ENCODE results near the gene ATP1A3.
A peak's percentile ranks its signal among the peaks of the same experiment; 100 is the strongest.
"Not testable (repeated sequence)": the region's sequence is repeated elsewhere in the genome, so short reads cannot be mapped to it uniquely, and the experiment has no call there.

Gene ATP1A3

DNA sequence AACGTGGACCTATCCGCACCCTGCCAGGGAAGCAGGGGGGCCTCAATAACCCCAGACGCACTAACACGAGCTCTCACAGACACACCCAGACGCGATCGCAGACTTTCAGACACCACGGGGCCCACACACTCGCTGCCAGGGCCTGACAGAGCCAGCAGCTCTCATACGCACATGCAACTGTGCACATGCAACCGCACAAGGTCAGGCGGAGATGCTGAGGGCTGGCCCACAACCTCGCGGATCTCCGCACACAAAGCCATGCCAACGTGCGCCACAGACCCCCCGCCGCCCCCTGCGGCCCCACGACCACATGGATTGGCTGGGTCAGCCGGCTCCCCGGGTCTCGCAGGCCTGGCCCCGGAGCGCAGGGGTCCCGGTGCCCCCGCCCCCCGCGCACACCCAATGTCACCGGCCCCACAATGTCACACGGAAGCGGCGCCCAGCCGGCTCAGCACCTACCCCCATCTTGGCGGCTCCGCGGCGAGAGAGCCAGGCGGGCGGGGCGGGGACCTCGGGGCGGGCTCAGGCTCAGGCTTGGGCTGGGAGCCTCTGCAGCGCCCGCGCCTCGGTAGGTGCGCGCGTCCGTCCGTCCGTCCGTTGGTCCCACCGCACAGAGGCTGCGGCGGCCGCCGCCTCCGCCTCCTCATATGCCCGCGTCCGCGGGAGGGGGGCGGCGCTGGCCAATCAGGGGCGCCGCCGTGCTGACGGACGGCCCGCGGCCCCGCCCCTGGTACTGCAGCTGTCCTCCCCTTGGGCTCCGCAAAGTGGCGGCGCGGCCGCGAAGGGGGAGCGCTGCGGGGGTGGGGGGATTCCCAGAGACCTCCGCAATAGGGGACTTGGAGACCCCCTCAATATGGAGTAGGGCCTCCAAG is at the start of gene ATP1A3:
TSS of gene ATP1A3 (minus strand) at position 619 of the 872 bp plus-strand sequence. CDS start at position 465, 154 bp downstream.
- DNase-seq (ENCODE audit: low read depth in 3 of 3): peak in 2 of 3 experiments; percentile 31 to 52

DNA sequence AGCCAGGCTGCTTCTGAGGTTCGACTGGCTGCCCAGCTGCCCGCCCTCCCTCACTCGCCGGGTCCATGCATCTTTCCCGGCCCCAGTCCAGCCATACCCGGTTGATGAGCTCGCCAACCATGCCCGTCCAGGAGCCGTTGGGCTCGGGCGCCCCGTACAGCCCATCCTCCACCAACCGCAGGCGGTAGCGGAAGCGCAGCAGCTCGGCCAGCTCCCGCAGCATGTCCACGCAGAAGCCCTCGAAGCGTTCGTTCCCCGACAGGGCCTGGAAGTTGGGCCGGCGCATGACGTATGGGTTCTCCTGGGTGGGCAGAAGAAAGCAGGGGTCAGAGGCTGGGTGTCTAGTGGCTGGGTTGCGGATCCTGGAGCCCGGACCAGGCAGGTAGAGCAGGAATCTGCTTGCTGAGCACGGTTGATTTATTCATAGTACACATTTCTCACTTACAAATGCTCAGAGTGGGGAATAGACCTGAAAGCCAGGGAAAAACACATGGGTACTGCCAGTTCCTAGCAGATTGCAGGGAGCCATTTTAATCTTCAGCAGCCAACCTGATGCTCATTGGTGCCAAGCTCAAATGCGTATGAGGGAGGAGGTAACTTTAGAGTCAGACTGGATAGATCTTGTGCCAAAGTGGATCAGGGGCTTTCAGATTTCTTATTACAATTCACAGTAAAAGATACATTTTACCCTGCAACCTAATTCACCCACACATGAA is 48.6 kb upstream of the ATP1A3 start:
- DNase-seq (ENCODE audit: low read depth in 3 of 3): no peak

DNA sequence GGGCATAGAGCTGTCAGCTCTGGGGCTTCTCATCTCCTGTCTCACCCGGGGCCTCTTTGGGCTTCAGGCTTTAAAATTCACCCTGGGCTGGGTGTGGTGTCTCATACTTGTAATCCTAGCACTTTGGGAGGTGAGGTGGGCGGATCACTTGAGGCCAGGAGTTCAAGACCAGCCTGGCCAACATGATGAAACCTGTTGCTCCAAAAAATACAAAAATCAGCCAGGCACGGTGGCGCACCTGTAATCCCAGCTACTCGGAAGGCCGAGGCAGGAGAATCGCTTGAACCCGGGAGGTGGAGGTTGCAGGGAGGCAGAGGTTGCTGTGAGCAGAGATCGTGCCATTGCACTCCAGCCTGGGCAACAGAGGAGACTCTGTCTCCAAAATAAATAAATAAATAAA is 46.5 kb upstream of the ATP1A3 start:
- not testable (repeated sequence) for DNase-seq (ENCODE audit: low read depth in 3 of 3)

DNA sequence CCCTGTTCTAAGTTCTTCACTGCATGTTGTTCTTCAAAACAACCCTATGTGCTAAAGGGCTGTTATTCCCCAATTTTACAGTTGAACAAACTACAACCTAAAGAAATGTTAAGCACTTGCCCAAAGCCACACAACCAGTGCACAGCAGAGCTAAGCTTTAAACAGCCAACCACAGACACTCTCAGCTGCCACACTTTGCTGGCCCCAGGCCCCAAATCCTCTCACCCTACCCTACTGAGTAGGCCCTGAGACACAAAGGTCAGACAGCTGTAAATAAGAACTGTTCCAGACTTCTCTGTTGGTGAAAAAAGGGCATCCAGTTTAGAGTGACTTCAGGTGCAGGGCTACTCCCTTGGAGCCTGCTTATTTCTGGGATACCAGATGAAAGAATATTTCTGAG is 46.0 kb upstream of the ATP1A3 start:
- DNase-seq (ENCODE audit: low read depth in 3 of 3): no peak

DNA sequence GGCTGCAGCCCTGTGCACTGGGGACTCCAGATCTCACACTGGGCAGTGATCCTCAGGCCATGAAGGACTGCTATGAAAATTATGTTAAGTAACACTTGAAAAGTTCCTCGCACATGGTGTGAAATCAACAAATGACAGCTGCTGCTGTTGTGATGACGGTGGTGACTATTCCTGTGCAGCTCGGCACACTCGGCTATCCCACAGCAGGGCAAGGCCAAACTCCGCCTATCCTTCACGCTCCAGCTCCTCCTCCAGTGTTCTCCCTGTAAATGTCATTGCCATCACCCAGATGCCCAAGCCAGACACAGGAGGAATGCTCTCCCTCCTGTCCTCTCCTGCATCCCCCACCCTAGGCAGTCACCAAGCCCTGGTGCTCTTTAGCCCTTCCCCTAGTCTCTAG is 44.6 kb upstream of the ATP1A3 start:
- no peak for DNase-seq (ENCODE audit: low read depth in 3 of 3)

DNA sequence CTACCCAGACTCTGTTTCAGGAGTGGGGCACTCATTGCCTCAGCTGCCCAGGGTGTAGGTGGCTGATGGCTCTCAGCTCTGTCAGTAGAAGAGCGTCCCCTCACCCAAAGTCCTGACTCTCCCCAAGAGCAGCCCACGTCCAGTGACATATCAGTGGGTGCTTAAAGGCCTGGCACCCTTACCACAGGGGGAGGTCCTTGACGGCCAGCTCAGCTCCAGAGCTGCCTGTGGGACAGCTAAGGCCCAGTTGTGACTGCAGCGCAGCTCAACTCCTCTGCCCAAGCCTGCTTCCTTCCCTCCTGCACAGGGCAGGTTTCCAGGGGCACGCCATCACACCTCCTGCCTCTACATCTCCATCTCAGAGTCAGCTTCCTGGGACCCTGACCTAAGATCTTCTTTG is 43.6 kb upstream of the ATP1A3 start:
- DNase-seq (ENCODE audit: low read depth in 3 of 3): no peak

DNA sequence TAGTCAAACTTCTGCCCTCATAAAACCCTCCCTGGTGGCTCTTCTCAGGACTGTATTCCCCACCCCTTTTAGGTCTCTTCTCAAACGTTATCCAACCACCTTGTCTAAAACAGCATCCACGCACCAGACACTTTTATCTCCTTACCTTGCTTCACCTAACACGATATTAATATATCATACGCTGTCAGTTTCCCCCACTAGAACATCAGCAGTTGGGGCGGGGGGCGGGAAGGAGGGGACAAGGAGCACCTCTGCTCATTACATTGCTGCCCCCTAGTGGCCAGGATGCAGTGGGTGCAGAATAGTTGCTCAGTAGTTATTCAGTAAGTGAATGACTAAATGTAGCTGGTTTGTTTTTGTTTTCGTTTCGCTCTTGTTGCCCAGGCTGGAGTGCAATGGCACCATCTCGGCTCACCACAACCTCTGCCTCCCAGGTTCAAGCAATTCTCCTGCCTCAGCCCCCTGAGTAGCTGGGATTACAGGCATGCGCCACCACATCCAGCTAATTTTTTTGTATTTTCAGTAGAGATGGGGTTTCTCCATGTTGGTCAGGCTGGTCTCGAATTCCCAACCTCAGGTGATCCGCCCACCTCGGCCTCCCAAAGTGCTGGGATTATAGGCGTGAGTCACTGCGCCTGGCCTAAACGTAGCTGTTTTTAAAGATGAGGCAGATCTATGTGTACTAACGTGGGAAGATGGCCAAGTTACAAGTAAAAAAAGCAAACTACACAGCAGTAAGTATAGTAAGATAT is 40.8 kb upstream of the ATP1A3 start:
- DNase-seq (ENCODE audit: low read depth in 3 of 3): peak; percentile 36 to 58 (median 52)

DNA sequence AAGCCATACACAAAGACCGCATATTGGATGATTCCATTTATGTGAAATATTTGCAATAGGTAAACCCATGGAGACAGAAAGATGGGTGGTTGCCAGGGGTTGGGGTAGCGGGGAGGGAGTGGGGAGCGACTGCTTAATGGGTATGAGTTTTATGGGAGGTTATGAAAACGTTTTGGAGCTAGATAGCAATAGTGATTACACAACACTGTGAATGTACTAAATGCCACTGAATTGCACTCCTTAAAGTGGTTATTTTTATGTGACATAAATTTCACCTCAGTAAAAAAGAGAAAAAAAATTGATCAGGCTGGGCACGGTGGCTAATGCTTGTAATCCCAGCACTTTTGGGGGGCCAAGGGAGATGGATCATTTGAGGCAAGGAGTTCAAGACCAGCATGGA is 39.4 kb upstream of the ATP1A3 start:
- DNase-seq (ENCODE audit: low read depth in 3 of 3): no peak

DNA sequence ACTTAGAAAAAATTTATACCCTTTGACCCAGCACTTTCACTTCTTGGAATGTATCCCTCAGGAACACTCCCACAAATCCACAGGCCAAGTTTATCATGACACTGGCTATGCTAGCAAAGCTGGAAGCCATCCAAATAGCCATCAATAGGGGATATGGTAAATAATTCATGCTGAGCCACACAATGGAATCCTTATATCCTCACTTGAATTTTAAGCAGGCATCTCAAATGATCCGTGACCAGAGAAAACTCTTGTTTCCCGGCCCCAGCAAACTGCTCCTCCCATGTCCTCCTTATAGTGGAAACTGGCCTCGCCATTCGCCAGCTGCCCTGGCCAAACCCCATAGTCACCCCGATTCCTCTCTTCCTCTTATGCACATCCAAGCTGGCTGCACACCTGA is 38.4 kb upstream of the ATP1A3 start:
- no peak for DNase-seq (ENCODE audit: low read depth in 3 of 3)

DNA sequence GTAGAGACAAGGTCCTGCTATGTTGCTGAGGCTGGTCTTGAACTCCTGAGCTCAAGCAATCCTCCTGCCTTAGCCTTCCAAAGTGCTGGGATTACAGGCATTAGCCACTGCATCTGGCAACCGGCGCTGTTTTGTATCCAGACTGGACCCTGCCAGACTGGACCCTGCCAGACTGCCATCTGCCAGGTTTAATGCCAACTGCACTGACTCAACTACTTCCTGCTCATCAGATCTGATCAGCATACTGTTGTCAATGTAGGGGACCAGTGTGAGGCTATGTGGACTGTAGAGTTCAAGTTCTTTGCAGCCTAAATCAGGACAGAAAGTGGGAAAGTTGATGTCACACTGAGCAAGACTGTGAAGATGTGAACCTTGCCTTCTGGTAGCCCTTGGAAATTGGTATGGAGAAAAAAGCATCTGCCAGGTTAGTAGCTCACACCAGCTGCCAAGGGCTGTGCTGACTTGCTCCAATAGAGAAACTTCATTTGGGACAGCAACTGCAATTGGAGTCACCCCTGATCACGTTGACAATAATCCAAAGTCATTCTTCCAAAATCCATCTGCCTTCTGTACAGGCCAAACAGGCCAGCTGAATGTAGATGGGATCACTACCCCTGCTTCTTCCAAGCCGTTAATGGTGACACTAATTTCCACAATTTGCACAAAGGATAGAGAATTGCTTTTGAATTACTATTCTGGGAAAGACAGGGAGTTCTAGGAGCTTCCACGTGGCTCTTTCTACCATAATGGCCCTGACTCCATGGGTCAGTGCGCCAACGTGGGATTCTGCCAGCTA is 36.8 kb upstream of the ATP1A3 start:
- DNase-seq (ENCODE audit: low read depth in 3 of 3): no peak

DNA sequence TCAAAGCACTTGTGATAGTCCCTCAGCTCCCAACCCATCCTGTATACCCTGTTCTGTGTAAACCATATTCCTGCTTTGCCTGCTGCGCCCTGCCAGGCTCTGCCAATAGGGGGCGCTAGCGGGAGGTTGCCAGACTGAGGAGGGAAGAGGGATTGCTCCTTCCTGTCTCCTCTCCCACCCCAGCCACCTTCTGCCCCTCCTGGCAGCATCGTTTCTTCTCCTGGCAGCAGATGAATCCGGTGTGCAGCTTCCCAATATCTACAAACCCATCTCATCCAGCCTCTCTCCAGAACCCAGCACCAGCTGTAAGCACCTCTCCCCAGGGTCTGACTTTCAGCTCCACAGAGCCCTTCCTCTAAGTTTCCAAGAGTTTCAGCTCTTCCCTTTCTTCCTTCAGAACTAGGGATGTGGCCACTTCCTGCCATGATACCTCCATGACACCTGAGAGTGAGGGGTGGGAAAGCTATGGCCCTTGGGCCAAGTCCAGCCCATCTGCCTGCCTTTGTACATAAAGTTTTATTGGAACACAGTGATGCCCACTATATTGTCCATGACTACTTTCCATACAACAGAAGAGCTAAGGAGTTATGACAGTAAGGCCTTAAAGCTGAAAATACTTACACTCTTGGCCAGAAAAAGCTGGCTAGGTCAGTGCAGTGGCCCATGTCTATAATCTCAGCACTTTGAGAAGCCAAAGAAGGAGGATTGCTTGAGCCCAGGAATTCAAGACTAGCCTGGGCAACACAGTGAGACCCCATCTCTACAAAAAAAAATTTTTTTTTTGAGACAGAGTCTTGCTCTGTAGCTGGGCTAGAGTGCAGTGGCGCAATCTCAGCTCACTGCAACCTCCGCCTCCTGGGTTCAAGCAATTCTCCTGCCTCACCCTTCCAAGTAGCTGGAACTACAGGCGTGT is 34.5 kb upstream of the ATP1A3 start:
- DNase-seq (ENCODE audit: low read depth in 3 of 3): peak in 1 of 3 experiments; percentile 36

DNA sequence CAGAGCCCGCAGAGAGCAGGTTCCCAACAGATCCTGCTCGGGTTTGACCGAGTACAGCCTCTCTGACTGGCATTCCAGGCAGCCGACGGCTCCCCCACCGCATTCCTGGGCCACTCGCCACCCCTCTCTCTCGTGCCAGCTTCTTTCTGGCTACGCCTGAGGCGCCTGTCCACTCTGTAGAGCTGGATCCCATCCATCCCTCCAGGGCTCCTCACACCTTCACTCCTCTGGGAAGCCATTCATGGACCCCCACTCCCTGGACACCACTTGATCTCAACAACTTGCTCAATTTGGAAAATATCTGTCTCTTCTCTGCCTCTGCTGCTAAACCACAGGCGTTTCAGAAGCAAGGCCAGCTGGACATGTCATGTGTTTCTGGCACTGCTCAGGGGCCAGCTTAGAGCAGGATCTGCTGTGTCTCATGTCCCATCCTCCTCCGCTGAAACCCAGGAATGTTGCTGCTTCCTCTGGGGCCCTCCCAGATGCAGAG is 30.6 kb upstream of the ATP1A3 start:
- DNase-seq (ENCODE audit: low read depth in 3 of 3): no peak

DNA sequence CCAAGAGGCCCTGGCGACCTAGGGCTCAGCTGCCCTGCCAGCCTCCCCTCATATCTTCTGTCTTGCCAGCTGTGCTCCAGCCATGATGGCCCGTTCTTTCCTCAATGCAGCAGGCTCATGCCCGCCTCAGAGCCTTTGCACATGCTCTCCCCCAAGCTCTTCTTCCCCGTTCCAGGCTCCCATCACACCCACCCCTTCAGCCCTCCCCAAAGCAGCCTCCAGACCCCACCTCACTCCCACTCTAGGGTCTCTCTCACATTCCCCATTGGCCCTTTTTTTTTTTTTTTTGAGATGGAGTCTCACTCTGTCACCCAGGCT is 29.9 kb upstream of the ATP1A3 start:
- no peak for DNase-seq (ENCODE audit: low read depth in 3 of 3)

DNA sequence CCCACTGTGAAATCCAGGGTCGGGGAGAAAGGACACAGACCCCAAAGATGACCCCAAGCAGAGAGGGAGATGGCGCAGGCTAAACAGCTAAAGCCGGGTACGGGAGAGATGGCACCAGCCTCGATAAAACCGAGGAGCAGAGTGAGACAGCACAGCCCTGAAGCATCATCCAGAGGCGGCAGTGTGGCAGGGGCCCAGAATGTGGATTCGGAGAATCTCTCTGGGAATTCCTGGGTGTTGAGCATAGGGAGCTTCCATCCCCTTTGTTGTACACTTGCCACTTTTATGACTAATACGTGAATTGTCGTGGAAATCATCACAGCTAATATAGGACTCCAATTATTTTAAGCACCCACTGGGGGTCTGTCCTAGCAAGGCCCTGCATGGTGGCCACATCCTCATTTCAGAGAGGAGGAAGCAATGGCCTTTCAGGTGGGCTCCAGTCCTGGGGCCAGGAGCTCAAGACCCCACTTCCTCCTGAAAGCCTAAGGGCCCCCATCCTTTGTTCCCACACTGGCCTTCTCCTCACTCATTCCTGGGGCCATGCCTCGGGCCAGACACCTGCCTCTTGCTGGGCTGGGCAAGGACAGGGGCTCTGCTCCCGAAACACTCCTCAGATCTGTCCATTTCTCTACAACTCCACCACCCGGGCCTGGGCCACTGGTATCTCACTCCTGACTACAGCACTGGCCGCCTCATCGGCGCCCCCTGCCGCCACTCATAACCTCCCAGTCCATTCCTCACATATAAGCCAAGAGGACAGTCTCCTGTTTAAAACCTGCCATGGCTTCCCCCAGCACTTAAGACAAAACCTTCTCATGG is 29.3 kb upstream of the ATP1A3 start:
- DNase-seq (ENCODE audit: low read depth in 3 of 3): peak in 1 of 3 experiments; percentile 28

DNA sequence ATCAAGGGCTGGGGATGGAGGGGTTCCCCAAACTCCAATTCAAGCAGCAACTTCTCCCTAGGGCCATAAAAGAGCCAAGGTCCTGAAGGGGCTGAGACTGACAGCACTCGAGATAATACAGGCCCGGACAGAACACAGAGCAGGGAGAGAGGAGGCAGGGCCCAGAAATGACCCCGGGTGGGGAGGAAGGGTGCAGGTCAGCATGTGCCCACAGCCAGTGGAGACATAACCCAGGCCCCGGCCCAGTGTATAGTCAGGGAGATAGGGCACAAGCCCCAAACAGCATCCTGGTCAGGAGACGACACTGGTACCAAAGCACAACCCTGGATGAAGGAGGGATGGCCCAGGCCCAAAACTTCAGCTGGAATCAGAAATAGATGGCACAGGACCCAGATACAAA is 28.6 kb upstream of the ATP1A3 start:
- DNase-seq (ENCODE audit: low read depth in 3 of 3): no peak

DNA sequence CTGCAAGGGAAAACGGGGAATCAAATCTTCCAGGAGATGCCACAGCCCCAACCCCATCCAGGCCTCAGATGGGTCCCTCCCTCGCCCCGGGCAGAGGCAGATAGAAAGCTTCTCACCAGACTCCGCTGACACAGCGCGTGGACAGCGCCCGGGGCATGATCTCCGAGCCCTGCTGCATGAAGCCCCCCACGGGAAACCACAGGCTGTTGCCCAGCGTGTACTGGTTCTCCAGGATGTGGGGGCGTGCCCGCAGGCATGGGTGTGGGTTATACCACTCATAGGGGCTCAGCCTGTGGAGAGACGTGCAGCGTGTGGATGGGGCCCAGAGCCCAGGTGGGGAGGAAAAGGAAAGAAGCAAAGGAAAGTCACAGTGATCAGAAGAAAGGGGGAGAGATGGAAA is 27.2 kb upstream of the ATP1A3 start:
- DNase-seq (ENCODE audit: low read depth in 3 of 3): no peak

DNA sequence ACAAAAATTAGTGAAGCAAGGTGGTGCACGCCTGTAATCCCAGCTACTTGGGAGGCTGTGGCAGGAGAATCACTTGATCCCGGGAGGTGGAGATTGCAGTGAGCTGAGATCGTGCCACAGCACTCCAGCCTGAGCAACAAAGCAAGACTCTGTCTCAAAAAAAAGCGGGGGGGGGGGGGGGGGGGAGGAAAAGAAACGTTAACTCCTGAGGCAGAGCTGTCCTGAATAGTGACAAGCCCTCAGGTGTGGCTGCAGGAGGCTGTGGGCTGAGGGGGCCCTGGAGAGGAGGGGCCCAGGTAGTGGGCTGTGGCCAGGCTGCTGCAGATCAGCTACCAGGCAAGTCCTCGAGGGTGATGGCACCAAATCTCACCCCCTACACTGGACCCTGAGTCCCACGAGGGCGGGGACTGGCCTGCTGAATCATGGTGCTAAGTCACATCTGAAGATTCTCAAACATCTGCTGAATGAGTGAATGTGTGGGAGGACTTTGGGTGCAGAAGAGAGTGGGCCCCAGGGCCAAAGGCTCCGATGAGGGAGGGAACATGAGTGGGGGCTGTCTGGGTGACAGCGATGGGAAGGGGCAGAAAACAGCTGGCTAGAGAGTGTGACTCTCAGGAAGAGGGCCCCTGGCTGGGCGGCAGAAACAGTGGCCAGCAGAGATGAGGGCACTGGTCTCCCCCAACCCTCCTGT is 24.6 kb upstream of the ATP1A3 start:
- DNase-seq (ENCODE audit: low read depth in 3 of 3): no peak

DNA sequence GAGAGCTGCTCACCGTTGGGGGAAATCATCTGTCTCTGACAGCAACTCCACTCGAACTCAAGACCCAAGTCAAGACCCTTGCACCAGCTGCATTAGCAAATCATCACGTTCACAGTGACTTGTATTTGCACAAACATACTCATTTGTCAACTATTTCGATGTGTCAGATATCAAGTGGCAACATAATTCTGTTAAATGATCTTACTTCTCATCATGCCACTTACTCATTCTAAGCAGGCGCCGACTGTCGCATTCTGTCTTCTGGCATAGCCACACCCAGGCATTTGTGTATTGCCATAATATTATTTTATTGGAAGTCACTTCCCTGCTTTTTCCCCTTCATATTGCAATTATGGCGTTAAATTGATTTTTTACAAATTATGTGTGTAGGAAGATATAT is 23.0 kb upstream of the ATP1A3 start:
- no peak for DNase-seq (ENCODE audit: low read depth in 3 of 3)

DNA sequence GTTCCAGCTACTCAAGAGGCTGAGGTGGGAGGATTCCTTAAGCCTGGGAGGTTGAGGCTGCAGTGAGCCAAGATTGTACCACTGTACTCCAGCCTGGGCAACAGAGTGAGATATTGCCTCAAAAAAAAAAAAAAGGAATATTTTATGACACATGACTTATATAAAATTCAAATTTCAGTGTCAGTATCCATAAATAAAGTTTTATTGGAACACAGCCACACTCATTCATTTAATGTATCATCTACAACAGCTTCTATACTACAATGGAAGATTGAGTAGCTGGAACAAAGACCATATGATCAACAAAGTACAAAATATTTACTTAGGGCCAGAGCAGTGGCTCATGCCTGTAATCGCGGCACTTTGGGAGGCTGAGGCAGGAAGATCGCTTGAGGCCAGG is 18.7 kb upstream of the ATP1A3 start:
- not testable (repeated sequence) for DNase-seq (ENCODE audit: low read depth in 3 of 3)

All from stimulated activated CD4-positive, alpha-beta T cell treated with anti-CD3 and anti-CD28 coated beads, TNF-alpha, amount 100 ng/mL, for 24 hours (primary cell).